Liver (tissue), 3 donors: ENCODE measurements around the gene SPTB.

Source experiments
- ATF3 ChIP-seq: IDR thresholded peaks from 2 replicates; pipeline ENCODE4 v1.6.1; 2016; ENCODE audit warnings: antibody characterized with exemption
- CTCF ChIP-seq: fragments of 150-350 bp; IDR thresholded peaks from 2 replicates; pipeline ENCODE4 v1.5.1; 2017; ENCODE audit warnings: improper control_type of control experiment, low read depth, low read length; ENCODE audit not compliant: missing input control
- MAX ChIP-seq: IDR thresholded peaks from 2 replicates; pipeline ENCODE4 v1.6.1; 2016; ENCODE audit warnings: antibody characterized with exemption
- RAD21 ChIP-seq, 2 donors: IDR thresholded peaks; 2 replicates each; pipeline ENCODE4 v1.6.1; 2016; ENCODE audit warnings: antibody characterized with exemption in 2 of 2, mild to moderate bottlenecking in 2 of 2
- REST ChIP-seq: IDR thresholded peaks from 2 replicates; pipeline ENCODE4 v1.6.1; 2016; ENCODE audit warnings: antibody characterized with exemption, mild to moderate bottlenecking
- RXRA ChIP-seq, 2 donors: IDR thresholded peaks; 2 replicates each; pipeline ENCODE4 v1.6.1; 2017 to 2018; ENCODE audit warnings: antibody characterized with exemption in 2 of 2, mild to moderate bottlenecking in 1 of 2
- donor health status: healthy.
- donor health status: healthy.

- TF ChIP-seq CTCF, result no peak
- TF ChIP-seq ATF3, result no peak
- TF ChIP-seq RAD21 (IDR thresholded peaks at IDR 0.05), result no peak
- TF ChIP-seq RXRA (IDR thresholded peaks at IDR 0.05), result no peak
- no peak for TF ChIP-seq REST
- TF ChIP-seq MAX, result no peak
Observed at GRCh38 chr14:64766430-64767151, 113.1 kb downstream of the SPTB start.
